Brain microvascular endothelial cell (primary cell): ENCODE data around the gene PABPC1L.

Source experiments
- DNase-seq: peaks from one replicate; pipeline ENCODE4 v3.0.0-alpha.2; 2020
- H3K27ac ChIP-seq: fragments of 250-450 bp; sonication (Bioruptor Pico); 2 replicates; pipeline ENCODE4 v1.5.1; 2020; ENCODE audit warnings: mild to moderate bottlenecking, moderate library complexity
- H3K27me3 ChIP-seq: fragments of 250-450 bp; sonication (Bioruptor Pico); replicated peaks from 2 replicates; pipeline ENCODE4 v1.5.1; 2020; ENCODE audit warnings: mild to moderate bottlenecking
- H3K36me3 ChIP-seq: fragments of 250-450 bp; sonication (Bioruptor Pico); replicated peaks from 2 replicates; pipeline ENCODE4 v1.5.1; 2020; ENCODE audit warnings: mild to moderate bottlenecking
- H3K4me3 ChIP-seq: 2 replicates; pipeline ENCODE4 v1.5.1; 2011; ENCODE audit warnings: low read depth, mild to moderate bottlenecking, control low read depth, low read length, moderate library complexity
- in situ Hi-C: cut with HindIII; loops from 2 replicates; pipeline ENCODE4 v1.10.0; 2017; ENCODE audit warnings: low sequenced_read_pairs, low pct_ligation_motif_present
- TF ChIP-seq, protein P1 (sequence below): IDR thresholded peaks from 2 replicates; pipeline ENCODE4 v1.5.1; 2011; ENCODE audit warnings: low read depth, mild to moderate bottlenecking, moderate library complexity, low read length, control low read depth, inconsistent platforms; ENCODE audit errors: missing control alignments

PABPC1L gene

DNA sequence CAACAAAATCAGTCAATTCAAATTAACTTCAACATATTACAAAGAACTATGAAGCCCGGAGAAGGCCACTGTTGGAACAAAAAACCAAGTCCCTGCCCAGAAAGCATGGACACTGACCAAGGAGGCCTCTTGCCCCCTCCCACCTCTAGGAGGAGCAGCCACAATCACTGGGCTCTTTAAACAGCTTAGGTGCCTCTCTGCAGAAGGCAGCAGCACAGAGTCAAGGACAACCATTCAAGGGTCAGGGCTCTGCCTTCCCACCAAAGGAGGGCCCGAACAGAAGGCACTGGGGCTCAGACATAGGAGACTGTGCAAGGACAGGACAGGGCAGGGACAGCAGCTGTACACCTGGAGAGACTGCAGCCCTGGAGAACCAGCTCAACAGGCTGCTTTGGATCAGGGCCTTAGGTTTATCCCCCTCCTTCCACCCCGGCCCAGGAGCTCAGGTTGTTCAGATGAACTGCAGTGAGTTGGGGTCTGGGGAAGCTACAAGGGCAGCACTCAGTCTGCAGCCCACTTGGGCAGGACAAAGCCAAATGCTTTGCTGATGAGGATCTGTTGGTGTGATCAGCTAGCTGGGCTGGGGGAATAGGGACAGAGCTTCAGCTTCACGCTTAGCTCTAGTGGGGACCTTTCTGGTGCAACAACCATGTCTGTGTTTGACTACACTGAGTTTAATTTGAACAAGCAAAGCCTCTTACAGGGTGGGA lies 32.6 kb downstream of the PABPC1L start:
- Histone ChIP-seq H3K36me3 (peaks cover 52% of the 10 kb centered on the region), H3K27me3 (no peaks in the 10 kb centered on the region), H3K4me3 (no peak overlapping the region), H3K27ac (no peak overlapping the region)
- no peak for DNase-seq
- TF ChIP-seq, protein P1, sequence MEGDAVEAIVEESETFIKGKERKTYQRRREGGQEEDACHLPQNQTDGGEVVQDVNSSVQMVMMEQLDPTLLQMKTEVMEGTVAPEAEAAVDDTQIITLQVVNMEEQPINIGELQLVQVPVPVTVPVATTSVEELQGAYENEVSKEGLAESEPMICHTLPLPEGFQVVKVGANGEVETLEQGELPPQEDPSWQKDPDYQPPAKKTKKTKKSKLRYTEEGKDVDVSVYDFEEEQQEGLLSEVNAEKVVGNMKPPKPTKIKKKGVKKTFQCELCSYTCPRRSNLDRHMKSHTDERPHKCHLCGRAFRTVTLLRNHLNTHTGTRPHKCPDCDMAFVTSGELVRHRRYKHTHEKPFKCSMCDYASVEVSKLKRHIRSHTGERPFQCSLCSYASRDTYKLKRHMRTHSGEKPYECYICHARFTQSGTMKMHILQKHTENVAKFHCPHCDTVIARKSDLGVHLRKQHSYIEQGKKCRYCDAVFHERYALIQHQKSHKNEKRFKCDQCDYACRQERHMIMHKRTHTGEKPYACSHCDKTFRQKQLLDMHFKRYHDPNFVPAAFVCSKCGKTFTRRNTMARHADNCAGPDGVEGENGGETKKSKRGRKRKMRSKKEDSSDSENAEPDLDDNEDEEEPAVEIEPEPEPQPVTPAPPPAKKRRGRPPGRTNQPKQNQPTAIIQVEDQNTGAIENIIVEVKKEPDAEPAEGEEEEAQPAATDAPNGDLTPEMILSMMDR: peak; percentile 25
- in situ Hi-C loops: no loop called here

DNA sequence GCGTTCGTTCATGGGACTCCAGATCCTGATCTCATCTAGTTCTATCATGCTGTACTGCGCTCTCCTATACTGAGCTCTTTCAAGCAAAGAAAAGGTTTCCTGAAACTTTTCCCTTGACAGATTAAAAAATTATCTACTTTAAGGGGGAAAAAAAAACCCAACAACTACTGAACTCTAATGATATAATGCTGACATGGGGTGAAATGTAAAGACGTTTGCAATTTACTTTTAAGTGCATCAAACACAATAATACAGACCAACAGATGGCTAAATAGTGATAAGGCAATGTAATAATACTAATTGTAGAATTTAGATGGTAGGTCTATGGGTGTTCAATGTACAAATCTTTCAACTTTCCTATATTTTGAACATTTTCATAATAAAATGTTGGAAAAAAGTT lies 34.0 kb downstream of the PABPC1L start:
- DNase-seq: no peak
- in situ Hi-C loops: no loop called here
- TF ChIP-seq, protein P1: no peak
- no peak overlapping the region for H3K27ac ChIP-seq
- peaks cover 55% of the 10 kb centered on the region for H3K36me3 ChIP-seq
- H3K4me3 ChIP-seq: no peak overlapping the region
- no peaks in the 10 kb centered on the region for H3K27me3 ChIP-seq

DNA sequence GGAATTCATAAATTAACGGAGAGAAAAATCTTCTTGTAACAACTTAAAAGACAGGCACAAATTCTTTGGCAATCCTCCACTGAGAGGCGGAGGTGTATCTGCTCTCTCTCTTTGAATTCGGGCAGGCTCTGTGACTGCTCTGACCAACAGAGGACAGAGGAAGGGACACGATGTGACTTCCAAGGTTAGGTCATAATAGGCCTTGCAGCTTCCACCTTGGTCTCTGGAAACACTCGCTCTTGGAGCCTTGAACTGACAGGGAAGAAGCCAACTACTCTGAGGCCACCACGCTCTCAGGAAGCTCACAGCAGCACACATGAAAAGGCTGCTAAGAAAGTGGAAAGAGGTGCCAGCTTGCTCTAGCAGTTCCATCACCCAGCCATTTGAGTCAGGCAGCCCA lies 35.4 kb downstream of the PABPC1L start:
- TF ChIP-seq, protein P1: no peak
- no peak overlapping the region for H3K27ac ChIP-seq
- DNase-seq: no peak
- H3K36me3 ChIP-seq: peaks cover 65% of the 10 kb centered on the region
- in situ Hi-C loops: no loop called here
- no peaks in the 10 kb centered on the region for H3K27me3 ChIP-seq
- H3K4me3 ChIP-seq: no peak overlapping the region

DNA sequence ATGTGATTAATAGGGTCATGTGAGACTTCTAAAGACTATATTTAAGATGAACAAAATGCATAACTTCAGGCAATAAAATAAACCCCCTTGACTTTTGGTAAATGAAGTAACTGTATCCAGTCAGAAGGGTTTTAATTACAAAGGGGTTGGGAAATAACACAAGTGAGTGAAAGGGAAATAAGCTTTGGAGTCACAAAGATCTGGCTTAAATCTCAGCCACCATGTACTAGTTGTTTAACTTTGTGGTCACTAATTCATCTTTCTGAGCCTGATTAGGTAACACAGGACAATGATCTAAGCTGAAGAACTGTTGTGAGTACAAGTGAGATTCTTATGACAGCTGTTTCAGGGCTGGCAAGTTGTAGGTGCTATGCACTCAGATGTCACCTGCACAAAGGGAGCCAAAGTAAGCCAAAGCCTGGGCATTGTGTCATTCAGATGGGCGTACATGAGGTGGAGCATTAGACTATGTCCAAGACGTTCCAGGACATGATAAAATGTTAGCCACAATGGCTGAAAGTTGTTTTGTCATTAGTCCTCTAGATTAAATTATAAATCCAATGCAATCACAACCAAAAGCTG lies 36.5 kb downstream of the PABPC1L start:
- Histone ChIP-seq H3K36me3 (peaks cover 72% of the 10 kb centered on the region), H3K4me3 (no peak overlapping the region), H3K27ac (no peak overlapping the region), H3K27me3 (no peaks in the 10 kb centered on the region)
- TF ChIP-seq, protein P1: no peak
- in situ Hi-C loops: no loop called here
- no peak for DNase-seq

DNA sequence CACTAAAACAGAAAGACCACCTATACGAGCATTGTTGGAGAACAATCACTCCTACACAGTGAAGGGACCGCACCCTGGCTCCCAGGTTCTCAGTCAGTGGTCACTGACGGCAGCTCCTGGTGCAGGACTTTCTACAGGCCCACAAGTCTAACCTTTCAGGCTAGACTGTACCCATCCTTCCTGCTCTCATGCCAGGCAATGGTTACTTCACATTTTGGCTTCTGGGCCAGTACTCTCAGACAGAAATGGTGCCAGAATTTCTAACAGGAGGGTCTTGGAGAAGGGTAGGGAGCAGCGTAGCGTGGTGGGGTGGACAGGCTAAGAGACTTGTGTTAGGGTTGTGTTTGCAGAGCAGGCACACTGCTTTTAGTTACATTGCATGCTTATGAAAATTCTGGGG lies 38.2 kb downstream of the PABPC1L start:
- H3K36me3 ChIP-seq: peaks cover 72% of the 10 kb centered on the region
- TF ChIP-seq, protein P1: no peak

DNA sequence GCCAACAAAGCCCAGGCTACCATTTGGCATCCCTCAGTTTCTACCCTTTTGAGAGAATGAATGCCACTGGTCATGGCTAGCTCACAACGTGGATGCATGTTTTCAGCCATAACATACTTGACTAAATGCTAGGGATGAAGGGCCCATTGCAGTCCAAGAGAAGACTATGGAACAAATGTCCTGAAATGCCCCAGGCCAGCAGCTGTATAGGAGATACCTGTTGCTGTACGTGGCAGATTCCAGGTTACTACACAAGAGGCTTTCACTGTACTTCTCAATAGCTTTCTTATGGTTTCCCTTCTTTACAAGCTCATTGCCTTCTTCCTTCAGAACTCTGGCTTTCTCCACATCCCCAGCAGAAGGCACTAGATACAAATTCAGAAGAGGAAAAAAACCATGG lies 38.7 kb downstream of the PABPC1L start:
- Histone ChIP-seq H3K27me3 (no peaks in the 10 kb centered on the region), H3K4me3 (no peak overlapping the region), H3K27ac (no peak overlapping the region), H3K36me3 (peaks cover 72% of the 10 kb centered on the region)
- DNase-seq: no peak
- TF ChIP-seq, protein P1: no peak
- in situ Hi-C loops: no loop called here

More for the DNA sequence above, 38.2 kb downstream of the PABPC1L start:
- no peak overlapping the region for H3K4me3 ChIP-seq
- no peak overlapping the region for H3K27ac ChIP-seq
- H3K27me3 ChIP-seq: no peaks in the 10 kb centered on the region
- in situ Hi-C loops: no loop called here
- no peak for DNase-seq
